Measurements from ENCODE around the gene LRIG2. TPM values are rescaled to one million over a fixed set of nuclear protein-coding genes. Genes with fewer than 3 reads are reported as not detected.
A peak's percentile ranks its signal among the peaks of the same experiment; 100 is the strongest.

LRIG2 gene
- total and polyA plus RNA-seq, 2 experiments from 2014 or later = 10.0 to 40.4 TPM

DNA sequence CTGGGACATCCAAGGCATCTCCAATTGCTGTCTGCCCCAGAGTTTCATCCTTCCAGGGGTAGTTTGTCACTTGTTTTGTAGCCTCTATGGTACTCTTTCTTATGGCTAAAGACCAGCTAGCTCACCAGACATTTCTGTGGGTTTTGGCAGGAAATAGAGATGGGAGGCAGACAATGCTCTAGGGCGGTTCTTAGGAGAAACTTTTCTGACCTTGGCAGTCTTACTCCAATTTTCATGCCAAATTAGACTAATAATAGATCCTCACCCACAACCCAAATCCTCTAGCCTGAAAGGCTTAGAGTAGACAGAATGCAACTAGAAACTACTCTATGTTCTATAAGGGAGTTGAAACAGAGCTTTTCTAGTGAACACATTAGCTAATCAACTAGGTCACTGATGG, 69.8 kb downstream of the LRIG2 start (continued):
- TF ChIP-seq REST (IDR thresholded peaks at IDR 0.05; ENCODE audit: unreplicated experiment) (no peak), ZNF331 (CRISPR knock-in tag; IDR thresholded peaks at IDR 0.05; ENCODE audit: low read depth) (no peak), CREB1 (CRISPR knock-in tag; IDR thresholded peaks at IDR 0.05; ENCODE audit: low read depth) (no peak), JUNB (IDR thresholded peaks at IDR 0.05; ENCODE audit: unreplicated experiment) (no peak), ZNF114 (CRISPR knock-in tag; IDR thresholded peaks at IDR 0.05) (no peak)
- TF ChIP-seq, protein P1, sequence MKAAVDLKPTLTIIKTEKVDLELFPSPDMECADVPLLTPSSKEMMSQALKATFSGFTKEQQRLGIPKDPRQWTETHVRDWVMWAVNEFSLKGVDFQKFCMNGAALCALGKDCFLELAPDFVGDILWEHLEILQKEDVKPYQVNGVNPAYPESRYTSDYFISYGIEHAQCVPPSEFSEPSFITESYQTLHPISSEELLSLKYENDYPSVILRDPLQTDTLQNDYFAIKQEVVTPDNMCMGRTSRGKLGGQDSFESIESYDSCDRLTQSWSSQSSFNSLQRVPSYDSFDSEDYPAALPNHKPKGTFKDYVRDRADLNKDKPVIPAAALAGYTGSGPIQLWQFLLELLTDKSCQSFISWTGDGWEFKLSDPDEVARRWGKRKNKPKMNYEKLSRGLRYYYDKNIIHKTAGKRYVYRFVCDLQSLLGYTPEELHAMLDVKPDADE (IDR thresholded peaks at IDR 0.05) = no peak
- TF ChIP-seq, protein P2, sequence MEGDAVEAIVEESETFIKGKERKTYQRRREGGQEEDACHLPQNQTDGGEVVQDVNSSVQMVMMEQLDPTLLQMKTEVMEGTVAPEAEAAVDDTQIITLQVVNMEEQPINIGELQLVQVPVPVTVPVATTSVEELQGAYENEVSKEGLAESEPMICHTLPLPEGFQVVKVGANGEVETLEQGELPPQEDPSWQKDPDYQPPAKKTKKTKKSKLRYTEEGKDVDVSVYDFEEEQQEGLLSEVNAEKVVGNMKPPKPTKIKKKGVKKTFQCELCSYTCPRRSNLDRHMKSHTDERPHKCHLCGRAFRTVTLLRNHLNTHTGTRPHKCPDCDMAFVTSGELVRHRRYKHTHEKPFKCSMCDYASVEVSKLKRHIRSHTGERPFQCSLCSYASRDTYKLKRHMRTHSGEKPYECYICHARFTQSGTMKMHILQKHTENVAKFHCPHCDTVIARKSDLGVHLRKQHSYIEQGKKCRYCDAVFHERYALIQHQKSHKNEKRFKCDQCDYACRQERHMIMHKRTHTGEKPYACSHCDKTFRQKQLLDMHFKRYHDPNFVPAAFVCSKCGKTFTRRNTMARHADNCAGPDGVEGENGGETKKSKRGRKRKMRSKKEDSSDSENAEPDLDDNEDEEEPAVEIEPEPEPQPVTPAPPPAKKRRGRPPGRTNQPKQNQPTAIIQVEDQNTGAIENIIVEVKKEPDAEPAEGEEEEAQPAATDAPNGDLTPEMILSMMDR (conservative IDR thresholded peaks at IDR 0.05; ENCODE audit: low read depth in 2 of 2) = no peak

DNA sequence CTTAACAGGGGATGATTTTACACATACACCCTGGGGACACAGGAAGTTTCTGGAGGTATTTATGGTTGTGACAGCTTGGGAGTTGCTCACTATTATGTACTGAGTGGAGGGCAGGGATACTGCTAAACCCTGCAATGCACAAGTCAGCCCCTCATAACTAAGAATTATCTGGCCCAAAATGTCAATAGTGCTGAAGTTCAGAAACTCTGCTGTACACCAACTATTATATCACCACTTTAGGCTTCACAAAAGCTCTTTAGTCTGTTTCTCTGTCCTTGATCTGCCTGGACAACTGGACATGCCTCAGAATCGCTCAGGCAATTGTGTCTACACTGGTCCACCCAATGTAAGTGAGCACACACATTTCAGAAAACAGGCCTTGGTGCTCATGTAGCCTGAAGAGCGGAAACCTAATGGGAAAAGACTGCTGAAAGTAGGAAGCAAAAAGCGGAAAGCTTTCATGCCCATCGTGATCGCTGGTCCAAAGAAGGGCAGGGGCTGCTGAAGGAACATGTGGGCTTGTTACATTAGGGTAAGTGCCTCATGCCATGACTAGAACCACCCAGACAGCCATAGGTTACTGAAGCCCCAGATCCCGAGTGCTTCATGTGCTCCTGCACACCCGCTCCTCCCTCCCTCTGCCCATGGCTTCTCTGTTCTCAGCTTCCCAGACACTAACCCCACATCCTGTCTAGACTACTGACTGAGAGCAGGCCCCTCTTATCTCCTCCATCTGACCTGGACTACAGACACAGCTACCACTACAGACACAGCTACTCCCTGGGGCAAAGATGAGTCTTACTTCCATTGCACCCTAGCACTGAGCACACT, 73.5 kb downstream of the LRIG2 start:
- no peak for ATAC-seq

More for the DNA sequence above, 73.5 kb downstream of the LRIG2 start:
- DNase-seq (ENCODE audit: low spot score) = no peak
- no peak for TF ChIP-seq EZH2 (IDR thresholded peaks at IDR 0.05; ENCODE audit: low read depth, unreplicated experiment)
- Histone ChIP-seq H3K9me2 (ENCODE audit: insufficient read depth) (peaks cover 10% of the 10 kb centered on the region; the same call in 1 of the 2 replicates), H3K27ac (ENCODE audit: low read depth) (no peak overlapping the region), H3K4me2 (no peak overlapping the region), H2AFZ (peak overlapping the region; percentile 66), H3K4me1 (ENCODE audit: insufficient read depth) (peaks cover 24% of the 10 kb centered on the region), H3K4me3 (no peak overlapping the region), H4K20me1 (replicated peaks; ENCODE audit: insufficient read depth) (no peaks in the 10 kb centered on the region), H3K27me3 (ENCODE audit: insufficient read depth) (no peaks in the 10 kb centered on the region), H3F3A (replicated peaks; ENCODE audit: low read depth) (no peaks in the 10 kb centered on the region), H3K79me2 (replicated peaks; ENCODE audit: insufficient read depth) (no peaks in the 10 kb centered on the region), H3K36me3 (ENCODE audit: insufficient read depth) (no peaks in the 10 kb centered on the region)
- Mint-ChIP-seq H3K36me3 (ENCODE audit: low read depth) (peaks cover 3% of the 10 kb centered on the region; the same call in 1 of the 3 replicates), H3K27ac (no peak overlapping the region), H3K9me3 (0 out of 3 replicates have a peak, but pooled peaks cover 3% of the 10 kb centered on the region), H3K27me3 (ENCODE audit: insufficient read depth, low read depth, poor library complexity) (peaks cover 4% of the 10 kb centered on the region), H3K4me1 (peaks cover 20% of the 10 kb centered on the region), H3K4me3 (no peak overlapping the region)
